Transverse colon (tissue), 4 donors: Measurements from ENCODE around the gene SPP1. TPM values are rescaled to one million over a fixed set of nuclear protein-coding genes. Genes with fewer than 3 reads are reported as not detected.

Experiments used
- DNase-seq: peaks from one replicate; pipeline ENCODE4 v3.0.0-alpha.2; 2019
- H3K27ac ChIP-seq, 4 donors: fragments of 200-600 bp; sonication (generic); 2 replicates each; pipeline ENCODE4 v1.5.1; 2016 to 2018; ENCODE audit warnings: inconsistent platforms in 4 of 4
- H3K27me3 ChIP-seq: fragments of 200-600 bp; sonication (generic); 2 replicates; pipeline ENCODE4 v1.5.1; 2017; ENCODE audit warnings: inconsistent platforms
- H3K36me3 ChIP-seq, 4 donors: fragments of 200-600 bp; sonication (generic); 2 replicates each; pipeline ENCODE4 v1.5.1; 2017 to 2019; ENCODE audit warnings: inconsistent platforms in 4 of 4
- H3K4me1 ChIP-seq, 4 donors: fragments of 200-600 bp; sonication (generic); 2 replicates each; pipeline ENCODE4 v1.5.1; 2017 to 2020; ENCODE audit warnings: inconsistent platforms in 4 of 4
- H3K4me3 ChIP-seq, 4 donors: fragments of 200-600 bp; sonication (generic); 1 replicate in 1 of 4; 2 replicates in 3 of 4; pipeline versions ENCODE4 v1.5.1 to v1.6.1; 2017 to 2019; ENCODE audit warnings: inconsistent platforms in 4 of 4
- H3K9me3 ChIP-seq, 2 donors: fragments of 200-600 bp; sonication (generic); 2 replicates each; pipeline ENCODE4 v1.5.1; 2017 to 2019; ENCODE audit warnings: inconsistent platforms in 2 of 2
- CTCF ChIP-seq, 5 experiments: fragments of 200-600 bp in 3 of 5; fragments of 450-650 bp in 2 of 5; sonication (generic) in 3 of 5; IDR thresholded peaks; 1 replicate in 2 of 5; 2 replicates in 3 of 5; pipeline ENCODE4 v1.5.1; 2016 to 2017; ENCODE audit warnings: antibody characterized with exemption in 5 of 5, inconsistent platforms in 3 of 5, mild to moderate bottlenecking in 2 of 5, moderate library complexity in 1 of 5
- EP300 ChIP-seq: sonication (generic); formaldehyde crosslinking; IDR thresholded peaks from one replicate; pipeline ENCODE4 v1.6.1; 2017; ENCODE audit warnings: antibody characterized with exemption, low read depth
- POLR2A ChIP-seq: fragments of 450-650 bp; IDR thresholded peaks from one replicate; pipeline ENCODE4 v1.6.1; 2016; ENCODE audit warnings: antibody characterized with exemption, mild to moderate bottlenecking, moderate library complexity
- POLR2AphosphoS5 ChIP-seq, 3 donors: sonication (generic); formaldehyde crosslinking; IDR thresholded peaks; one replicate each; pipeline ENCODE4 v1.6.1; 2016; ENCODE audit warnings: antibody characterized with exemption in 3 of 3
- WGBS, 2 donors: methylation state at CpG; one replicate each; pipeline ENCODE4 v1.1.5; 2018; ENCODE audit warnings: low coverage in 1 of 2; 5-methylcytosine and 5-hydroxymethylcytosine counted together
- in situ Hi-C, 4 donors: fragments of 200-750 bp; cut with MboI; loops; one replicate each; pipeline versions ENCODE4 v1.15.0 to v1.15.1; 2017; ENCODE audit warnings: low sequenced_read_pairs in 3 of 4, low pct_ligation_motif_present in 1 of 4, low pct_unique_long_range_greater_than_20kb in 1 of 4
- intact Hi-C: fragments of 100-400 bp; cut with DNase I; formaldehyde crosslinking; loops from one replicate; pipeline ENCODE4 v1.15.1; 2023; ENCODE audit warnings: low total_unique reads
- total RNA-seq, 4 donors: library from RNA; depleted of rRNA; stranded (reverse); fragments of >200 nt; gene quantifications; one replicate each; pipeline ENCODE4 v1.1.0, GENCODE V29; 2016

Gene SPP1
- total RNA-seq, 4 donors from 2014 or later, result 5.6 to 23.5 (median 13.7) TPM

GRCh38 chr4:88002786-88003185, 27.3 kb downstream of the SPP1 start:
- no peak for DNase-seq
- Histone ChIP-seq H3K9me3 (no peaks in the 10 kb centered on the region), H3K4me3 (no peak overlapping the region), H3K36me3 (no peaks in the 10 kb centered on the region), H3K4me1 (peaks cover 0 to 3% (median 0%) of the 10 kb centered on the region in 4 donors), H3K27me3 (no peaks in the 10 kb centered on the region), H3K27ac (no peak overlapping the region)
- intact Hi-C loops (no loop called here), in situ Hi-C loops (no loop called here)
- no peak for TF ChIP-seq CTCF (IDR thresholded peaks at IDR 0.05)
- TF ChIP-seq EP300, result no peak
- no peak for TF ChIP-seq POLR2A
- no peak for TF ChIP-seq POLR2AphosphoS5 (IDR thresholded peaks at IDR 0.05)
- WGBS, 2 donors, result 74 to 88% methylated on average over 4 of the region's 4 CpGs

DNA sequence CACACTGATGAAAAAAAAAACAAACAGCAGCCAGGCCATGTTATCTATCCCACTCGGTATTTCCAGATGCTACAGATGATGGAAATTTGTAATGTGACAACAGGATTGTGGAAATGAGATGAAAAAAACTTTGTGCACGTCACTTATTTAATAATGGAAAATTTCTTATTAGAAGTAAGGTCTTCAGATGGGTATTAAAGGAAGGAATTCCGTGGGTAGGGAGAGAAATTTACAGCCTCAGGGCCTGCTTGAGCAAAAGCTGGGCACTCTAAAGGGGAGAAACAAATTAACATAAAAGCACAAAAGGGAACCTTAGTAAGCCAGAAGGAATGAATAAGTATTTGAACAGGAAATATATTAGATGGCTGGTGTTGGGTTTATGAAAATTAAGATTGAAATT, 27.7 kb downstream of the SPP1 start:
- Histone ChIP-seq H3K36me3 (no peaks in the 10 kb centered on the region), H3K27me3 (no peaks in the 10 kb centered on the region), H3K9me3 (no peaks in the 10 kb centered on the region), H3K4me3 (no peak overlapping the region), H3K4me1 (peaks cover 0 to 3% (median 0%) of the 10 kb centered on the region in 4 donors), H3K27ac (no peak overlapping the region)
- intact Hi-C loops (no loop called here), in situ Hi-C loops (no loop called here)
- WGBS, 2 donors, result 52 to 56% methylated on average over 3 of the region's 3 CpGs
- TF ChIP-seq EP300 (no peak), POLR2A (no peak), POLR2AphosphoS5 (IDR thresholded peaks at IDR 0.05) (no peak), CTCF (IDR thresholded peaks at IDR 0.05) (no peak)
- no peak for DNase-seq

GRCh38 chr4:88005076-88005475, 29.6 kb downstream of the SPP1 start:
- Histone ChIP-seq H3K4me1 (peaks cover 0 to 18% (median 11%) of the 10 kb centered on the region in 4 donors), H3K4me3 (no peak overlapping the region), H3K9me3 (no peaks in the 10 kb centered on the region), H3K27me3 (no peaks in the 10 kb centered on the region), H3K27ac (peak overlapping the region in 2 of 4 donors; percentile 18 to 31), H3K36me3 (no peaks in the 10 kb centered on the region)
- in situ Hi-C loops (no loop called here), intact Hi-C loops (no loop called here)
- no peak for DNase-seq
- WGBS, 2 donors, result 77 to 100% methylated on average over 1 to 2 of the region's 2 CpGs
- TF ChIP-seq POLR2AphosphoS5 (IDR thresholded peaks at IDR 0.05) (no peak), EP300 (no peak), POLR2A (no peak), CTCF (IDR thresholded peaks at IDR 0.05) (no peak)

DNA sequence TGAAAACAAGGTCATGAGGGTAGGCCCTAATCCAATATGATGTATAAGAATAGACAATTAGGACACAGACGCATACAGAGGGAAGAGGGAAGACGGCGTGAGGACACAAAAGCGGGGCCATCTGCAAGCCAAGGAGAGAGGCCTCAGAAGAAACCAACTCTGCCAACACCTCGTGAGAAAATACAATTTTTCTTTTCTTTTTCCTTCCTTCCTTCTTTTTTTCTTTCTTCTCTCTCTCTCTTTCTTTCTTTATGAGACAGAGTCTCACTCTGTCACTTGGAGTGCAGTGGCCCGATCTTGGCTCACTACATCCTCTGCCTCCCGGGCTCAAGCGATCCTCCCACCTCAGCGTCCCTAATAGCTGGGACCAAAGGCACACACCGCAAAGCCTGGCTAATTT, 30.4 kb downstream of the SPP1 start:
- in situ Hi-C loops (no loop called here), intact Hi-C loops (no loop called here)
- WGBS, 2 donors, result 94 to 97% methylated on average over 5 to 10 of the region's 10 CpGs
- Histone ChIP-seq H3K4me3 (no peak overlapping the region), H3K36me3 (no peaks in the 10 kb centered on the region), H3K4me1 (peaks cover 0 to 26% (median 16%) of the 10 kb centered on the region in 4 donors), H3K9me3 (no peaks in the 10 kb centered on the region), H3K27me3 (no peaks in the 10 kb centered on the region), H3K27ac (peak overlapping the region in 1 of 4 donors; percentile 31)
- no peak for DNase-seq
- no peak for TF ChIP-seq POLR2A
- no peak for TF ChIP-seq POLR2AphosphoS5 (IDR thresholded peaks at IDR 0.05)
- no peak for TF ChIP-seq CTCF (IDR thresholded peaks at IDR 0.05)
- TF ChIP-seq EP300, result no peak
